HG02970 (cell line): Measurements from ENCODE around the gene APPL2.

Experiments
- ATAC-seq: cut with Tn5 transposase; IDR thresholded peaks from one replicate; pipeline ENCODE4 v1.9.1; 2021; ENCODE audit warnings: mild to moderate bottlenecking, moderate library complexity, moderate number of reproducible peaks; ENCODE audit not compliant: unreplicated experiment, low FRiP score

Gene APPL2

DNA sequence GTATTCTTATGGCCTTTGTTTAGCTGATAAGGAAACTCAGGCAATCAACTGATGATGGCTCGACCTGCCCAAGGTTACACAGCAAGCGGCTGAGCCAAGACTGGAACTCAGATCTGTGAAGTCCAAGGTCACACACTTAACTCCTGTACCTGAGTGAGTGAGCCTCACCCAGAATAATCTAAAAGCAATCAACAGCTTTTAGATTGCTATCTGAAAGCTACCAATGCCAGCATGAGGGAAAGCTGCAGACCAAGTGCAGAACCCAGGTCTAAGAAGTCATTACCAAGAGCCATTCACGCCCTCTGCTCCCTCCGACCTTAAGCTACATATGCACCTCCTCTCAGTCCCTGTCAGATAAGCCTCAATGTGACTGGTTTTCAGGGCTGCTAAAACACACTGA, 12.1 kb downstream of the APPL2 start:
- ATAC-seq = no peak

DNA sequence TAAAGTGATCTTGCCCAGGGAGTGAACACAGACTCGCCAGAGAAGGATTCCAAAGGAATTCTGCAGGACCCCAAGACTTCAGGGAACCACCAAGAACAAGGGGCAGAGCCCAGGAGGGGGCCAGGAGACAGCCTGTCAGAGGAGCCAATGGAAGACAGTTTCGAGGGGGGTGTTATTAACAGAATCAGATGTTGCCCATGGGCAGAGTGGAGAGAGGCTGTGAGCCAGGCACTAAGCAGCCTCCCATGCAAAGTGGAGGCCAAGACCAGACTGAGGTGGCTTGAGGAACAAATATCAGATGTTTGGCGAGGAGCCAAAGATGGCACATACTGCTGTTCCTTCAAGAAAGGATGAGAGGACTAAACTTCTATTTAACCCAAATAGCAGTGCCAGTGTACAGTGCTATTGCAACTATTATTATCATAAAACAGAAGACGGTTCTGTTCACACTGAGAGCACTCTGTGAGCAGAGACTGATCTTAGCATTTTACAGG, 12.6 kb downstream of the APPL2 start:
- no peak for ATAC-seq

DNA sequence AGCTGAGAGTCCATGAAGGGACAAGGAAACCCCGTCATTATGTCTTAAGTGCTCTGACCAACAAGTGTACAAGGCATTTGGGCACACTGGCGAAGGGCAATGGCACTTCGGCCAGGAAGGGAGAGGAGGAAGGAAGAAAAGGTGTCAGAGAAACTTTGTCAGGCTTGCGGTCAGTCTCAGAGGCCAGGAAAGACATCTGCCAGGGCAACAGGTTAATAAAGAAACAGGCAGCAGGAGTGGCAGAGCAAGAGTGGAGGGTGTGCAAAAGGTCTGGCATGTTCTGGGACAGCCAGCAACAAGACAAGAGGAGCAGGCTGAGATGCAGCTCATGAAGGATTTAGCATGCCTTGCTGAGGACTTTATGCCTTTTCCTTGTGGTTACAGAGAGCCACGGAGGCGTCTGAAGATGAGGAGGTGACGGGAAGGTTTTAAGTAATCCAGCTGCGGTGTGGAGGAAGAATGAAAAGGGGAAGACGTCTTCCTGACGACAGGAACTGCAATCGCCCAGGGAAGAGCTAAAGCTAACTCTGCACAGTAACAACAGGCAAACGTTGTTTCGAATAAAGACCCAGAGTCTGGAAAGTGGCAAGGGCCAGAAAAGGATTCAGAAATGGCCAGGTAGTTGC, 13.1 kb downstream of the APPL2 start:
- ATAC-seq = no peak

DNA sequence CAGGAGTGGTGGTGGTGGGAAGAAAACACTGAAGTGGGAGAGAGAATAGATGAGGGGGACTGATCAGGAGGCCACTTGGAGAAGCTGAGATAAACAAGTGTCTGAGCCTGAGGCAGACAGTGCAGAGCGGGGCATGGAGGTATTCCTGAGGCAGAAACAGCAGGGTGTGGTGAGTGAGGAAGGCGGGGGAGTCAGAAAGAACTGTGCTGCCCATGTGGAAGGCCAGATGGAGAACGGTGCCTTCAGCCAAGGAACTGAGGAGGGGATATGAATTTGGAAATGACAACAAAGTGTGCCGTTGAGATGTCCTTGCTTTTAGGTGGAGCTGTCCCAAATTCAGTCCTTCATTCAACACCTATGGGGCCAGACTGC, 13.7 kb downstream of the APPL2 start:
- no peak for ATAC-seq

DNA sequence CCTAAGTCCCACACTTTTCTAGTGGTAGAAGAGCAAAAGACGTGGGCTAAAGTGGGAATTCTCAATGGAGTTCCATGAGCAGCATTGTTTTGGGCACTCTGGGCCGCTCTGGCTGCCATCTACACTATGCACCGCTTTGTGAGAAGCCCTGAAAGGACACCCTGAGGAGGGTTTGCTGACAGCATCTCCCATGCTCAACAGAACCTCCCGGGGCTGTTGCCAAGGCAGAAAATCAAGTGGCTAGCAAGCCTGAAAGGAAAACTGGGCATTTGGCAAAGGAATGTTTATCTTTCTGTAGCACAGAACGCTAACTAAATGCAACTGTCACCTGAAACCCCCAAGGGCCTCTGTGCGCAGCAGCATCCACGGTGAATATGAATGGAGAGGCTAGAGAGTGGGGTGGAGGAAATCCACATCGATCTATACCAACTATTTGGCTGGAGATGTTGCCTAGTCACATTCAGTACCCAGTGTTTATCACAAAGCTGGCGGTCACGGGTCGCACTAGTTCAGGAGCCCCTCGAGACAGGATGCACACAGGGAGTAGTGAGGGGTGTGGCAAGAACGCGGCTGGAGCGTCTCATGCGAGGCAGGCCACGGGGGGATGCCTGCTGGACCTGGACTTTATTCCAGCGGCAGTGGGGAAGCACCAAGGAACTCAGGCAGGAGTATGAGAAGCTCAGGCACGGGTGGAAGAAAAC, 14.2 kb downstream of the APPL2 start:
- ATAC-seq = no peak

DNA sequence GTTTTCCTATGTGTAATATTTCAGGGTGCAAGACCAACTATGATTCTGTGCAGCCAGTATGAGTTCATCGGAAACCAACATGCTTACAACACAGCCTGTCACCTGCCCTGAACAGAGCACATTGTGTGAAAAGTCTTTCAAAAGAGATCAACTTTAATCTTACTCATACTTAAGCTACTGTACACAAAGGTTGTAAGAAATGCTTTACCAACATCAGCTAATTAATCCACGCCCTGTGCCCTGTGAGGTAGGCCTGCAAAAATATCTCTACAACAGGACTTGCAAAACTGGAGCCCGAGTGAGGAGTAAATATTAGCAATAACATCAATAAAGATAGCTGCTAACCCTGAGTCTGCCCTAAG, 15.1 kb downstream of the APPL2 start:
- no peak for ATAC-seq

DNA sequence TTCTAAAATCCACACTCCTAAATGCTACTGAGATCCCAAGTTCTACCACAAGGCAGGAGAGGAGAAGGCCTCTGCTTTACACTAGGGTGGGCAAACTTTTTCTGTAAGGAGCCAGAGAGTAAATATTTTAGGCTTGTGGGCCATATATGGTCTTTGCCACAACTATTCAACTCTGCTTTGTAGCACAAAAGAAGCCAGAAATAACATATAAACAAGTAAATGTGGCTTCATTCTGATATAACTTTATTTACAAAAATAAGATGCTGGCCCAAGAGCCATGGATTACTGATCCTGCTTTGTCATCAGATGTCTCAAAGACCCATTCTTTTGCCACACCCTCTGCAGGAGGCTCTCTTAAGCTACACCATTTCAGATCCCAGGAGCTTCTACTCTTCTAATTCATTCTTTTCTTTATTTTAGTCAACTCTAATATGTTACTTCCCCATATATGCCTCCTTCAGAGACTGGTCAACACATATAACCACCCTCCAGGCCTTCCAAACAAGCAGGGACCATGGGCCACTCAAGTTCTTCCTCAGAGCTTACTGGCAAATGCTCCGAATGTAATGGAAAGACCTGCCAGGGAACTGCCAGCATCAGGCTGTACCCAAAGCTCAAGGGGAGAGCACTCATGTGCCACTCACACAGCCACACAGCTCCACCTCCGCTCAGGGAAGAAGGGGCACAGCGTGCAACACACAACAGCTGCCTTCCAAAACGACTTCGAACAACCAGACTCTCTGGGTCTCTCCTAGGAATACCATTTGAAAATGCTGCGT, 15.6 kb downstream of the APPL2 start:
- ATAC-seq = no peak

DNA sequence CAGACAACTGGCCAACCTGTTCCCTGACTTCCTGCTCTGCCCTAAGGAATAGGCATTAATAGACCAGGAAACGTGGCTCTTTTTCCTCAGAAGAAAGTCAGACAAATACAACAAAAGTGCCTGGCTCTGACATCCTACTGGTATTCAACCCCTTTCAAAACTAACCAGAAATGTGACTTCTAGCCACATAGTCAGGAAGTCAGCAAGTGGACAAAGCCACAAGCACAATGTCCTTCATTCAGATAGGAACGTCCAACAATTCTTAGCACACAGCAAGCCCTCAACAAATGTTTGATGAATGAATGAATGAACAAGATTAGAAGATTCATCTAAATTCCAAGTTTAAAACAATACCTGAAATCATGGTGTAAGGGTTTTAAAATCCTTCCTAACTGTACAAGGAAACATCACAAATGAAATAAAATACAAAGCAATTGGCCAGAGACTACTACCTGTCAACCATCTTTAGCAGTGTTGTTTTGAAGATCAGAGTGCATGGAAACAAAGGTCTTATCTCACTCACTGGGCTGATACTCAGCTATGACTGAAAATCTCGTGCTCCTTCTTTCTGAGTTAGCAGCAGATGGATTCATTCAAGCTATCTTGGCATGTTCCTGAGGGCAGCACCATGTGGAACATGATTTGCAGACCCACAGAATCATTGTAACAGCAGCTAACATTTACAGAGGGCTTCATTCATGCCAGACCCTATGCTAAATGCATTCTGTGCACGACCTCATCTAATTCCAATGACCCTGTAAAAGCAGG, 16.5 kb downstream of the APPL2 start:
- no peak for ATAC-seq

DNA sequence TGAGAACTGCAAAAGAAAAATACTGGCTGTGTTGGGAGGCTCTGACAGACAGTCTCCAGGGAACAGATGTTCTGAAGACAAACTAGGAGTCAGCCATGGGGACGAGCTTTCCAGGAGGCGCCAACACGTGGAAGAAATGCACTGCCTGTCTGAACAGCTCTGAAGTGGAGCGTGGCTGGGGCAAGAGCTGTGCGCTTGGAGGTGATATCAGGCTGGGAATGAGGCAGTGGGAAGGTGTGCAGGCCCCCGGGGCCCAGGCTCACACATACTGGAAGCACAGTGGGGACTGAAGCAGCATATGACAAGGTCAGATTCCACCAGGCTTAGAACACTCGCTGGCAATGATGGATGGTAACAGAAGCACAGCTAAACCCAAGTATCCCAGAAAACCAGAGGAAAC, 17.5 kb downstream of the APPL2 start:
- no peak for ATAC-seq

DNA sequence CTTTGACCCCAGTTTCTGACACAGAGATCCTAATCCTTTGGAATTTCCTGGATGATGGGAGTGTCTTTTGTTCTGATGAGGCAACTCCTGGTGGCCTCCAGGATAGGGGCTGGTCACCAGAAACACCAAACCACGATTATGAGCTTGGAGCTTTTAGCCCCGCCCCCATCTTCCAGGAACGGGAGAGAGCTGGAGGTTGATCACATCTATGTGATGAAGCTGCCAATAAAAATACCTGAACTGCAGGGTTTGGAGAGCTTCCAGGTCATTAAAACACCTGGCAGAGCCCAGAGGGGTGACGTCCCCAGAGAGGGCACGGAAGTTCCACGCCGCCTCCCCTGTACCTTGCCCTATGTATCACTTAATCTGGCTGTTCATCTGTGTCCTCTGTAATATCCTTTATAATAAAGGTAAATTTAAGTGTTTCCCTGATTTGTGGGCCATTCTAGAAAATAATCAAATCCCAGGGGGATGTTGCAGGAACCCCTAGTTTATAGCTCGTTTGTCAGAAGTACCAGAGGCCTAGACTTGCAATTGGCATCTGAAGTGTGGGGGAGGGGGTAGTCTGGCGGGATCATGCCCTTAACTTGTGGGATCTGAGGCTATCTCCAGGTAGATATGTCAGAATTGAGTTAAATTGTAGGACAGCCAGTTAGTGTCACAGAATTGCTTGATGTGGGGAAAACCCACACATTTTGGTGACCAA, 21.2 kb downstream of the APPL2 start:
- ATAC-seq = no peak

DNA sequence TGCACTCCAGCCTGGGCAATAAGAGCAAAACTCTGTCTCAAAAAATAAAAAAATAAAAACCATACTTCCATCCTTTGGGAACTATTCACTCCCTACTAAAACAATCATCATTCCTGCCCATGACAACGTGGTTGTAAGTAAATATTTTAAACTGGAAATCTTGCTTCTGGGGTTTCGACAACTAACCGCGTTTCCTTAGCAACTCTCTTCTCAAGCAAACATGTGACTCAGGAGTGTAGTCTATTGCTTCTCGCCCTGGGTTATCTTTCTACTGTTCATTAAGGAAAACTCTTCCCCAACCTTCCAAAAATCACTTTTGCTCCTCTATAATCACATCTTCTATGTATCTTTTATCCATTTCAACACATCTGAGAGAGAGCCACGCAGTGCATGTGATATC, 21.8 kb downstream of the APPL2 start:
- ATAC-seq = no peak

DNA sequence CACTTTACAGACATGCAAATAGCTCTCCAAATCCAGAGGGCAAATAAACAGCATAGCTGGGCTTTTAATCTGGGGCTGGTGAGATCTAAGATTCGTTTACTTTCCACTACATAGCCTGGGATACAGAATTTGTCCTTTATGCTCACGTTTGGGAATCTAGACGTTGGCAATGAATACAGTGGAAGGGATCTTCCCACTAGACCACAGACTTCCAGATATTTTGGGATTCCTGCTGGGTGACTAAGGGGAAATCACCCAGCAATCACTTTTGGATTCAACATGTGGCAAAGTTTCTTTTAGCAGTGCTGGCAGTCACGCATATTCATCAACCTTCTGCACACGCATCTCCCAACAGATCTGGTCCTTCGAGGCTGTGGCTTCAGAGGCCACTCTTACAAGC, 23.5 kb downstream of the APPL2 start:
- no peak for ATAC-seq

DNA sequence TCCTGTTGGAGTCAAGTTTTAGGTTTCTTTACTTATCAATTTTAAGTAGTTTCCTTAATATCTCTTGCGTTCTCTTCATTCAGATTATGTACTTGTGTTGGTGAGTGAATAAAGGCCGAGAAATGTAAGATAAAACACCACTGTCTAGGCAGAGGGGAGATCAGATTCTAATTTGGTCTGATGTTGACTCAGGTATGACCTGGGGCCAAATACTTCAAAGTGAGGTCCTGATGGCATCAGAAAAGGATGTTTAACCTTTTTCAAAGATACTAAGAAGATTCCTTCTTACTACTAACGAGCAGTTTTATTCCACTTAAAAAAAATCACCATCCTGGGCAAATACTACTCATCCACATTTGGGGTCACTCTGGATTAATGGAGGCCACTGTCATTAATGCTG, 26.9 kb downstream of the APPL2 start:
- ATAC-seq = no peak

DNA sequence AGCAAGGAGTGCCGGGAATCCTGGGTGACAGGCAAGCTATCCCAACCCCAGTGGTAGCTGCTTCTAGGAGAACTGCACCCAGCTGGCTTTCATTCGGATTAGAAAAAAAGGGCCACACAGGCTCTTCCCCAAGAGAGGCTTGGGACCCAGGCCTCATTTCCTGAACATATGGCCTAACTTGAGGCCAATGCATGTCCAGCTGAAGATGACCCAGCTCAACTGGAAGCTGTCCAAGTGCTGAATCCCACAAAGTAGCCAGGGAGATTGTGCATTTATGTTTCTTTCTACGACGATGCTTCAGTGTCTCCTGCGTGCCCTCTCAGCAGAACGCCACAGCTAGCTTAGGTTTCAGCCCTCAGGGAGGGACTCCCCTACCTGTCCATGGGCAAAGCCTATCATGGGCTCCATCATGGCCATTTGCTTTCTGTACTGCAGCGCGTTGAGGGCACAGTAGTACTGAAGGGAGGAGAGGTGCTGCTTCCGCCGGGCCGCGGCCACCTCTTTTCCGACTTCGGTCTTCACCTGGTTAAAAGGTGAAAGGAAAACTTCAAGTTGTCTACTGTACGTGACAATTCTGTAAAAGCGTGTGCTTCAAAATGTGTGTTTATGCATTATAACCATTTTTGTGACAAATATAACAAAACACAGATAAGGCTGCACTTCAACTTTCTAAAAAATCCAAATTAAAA, 29.1 kb downstream of the APPL2 start:
- ATAC-seq = no peak

DNA sequence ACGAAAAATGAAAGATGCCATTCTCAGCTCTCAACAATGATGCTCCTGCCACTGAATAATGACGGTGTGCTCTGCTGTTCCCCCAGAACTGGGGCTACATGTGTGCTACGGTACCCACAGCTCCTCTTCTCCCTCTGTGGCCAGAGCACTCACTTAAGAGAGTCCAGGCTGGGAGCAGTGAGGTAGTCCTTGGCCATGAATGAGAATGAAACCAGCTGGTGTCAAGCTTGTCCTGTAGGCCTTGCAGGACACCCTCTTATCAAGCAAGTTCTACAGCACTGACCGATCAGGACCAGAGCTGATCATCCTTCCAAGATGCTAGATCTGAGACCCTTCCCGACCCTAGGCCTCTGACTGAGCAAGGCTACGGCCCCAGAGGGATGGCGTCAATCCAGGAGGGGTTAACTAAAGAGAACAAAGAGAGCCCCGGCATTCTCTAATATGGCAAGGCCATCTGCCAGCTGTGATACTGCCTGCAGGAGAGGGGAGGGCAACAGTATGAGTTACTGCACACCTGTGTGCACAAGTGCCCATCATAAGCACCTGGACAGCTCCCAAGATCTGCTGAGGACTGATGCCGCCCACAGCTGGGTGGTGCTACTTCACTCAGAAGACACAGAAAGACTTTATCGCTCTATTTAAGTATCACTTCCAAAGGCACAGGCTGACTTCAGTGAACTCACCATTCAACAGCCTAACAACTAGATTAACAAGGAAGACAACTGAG, 30.5 kb downstream of the APPL2 start:
- no peak for ATAC-seq

DNA sequence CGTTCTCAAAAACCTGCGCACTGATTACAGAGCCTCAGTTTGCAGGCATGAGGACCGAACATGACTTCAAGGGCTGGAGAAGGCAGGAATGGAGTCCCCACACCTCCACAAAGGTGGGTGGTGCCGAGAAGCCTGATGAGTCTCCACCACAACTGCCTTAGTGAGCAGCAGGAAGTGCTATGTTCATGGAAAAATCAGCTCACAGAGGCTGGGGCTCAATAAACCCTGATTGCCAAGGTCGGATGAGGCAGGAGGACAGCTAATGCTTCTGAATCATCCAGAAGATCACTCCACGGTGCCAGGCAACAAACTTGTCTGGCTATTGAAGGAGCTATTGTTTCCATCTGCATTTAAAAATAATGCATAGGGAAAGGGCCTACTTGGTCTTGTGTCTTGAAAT, 31.1 kb downstream of the APPL2 start:
- no peak for ATAC-seq

DNA sequence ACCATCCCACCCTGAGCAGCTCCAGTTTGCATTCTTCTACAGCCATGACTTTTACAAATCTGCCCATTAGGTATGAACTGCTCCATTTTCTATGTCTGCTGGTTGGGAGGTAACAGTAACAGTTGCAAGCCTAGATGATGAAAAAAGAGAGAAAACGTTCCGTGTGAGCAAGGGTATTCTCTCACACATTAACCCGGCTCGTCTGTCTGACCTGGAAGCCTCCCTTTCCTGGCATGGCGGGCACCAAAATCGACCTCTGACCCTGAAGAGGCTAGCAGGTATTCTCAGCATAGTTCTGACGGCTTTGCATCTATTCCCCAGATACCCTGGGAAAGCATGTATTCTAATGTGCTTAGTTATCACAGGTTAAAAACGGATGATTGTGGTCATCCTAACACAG, 31.8 kb downstream of the APPL2 start:
- no peak for ATAC-seq

DNA sequence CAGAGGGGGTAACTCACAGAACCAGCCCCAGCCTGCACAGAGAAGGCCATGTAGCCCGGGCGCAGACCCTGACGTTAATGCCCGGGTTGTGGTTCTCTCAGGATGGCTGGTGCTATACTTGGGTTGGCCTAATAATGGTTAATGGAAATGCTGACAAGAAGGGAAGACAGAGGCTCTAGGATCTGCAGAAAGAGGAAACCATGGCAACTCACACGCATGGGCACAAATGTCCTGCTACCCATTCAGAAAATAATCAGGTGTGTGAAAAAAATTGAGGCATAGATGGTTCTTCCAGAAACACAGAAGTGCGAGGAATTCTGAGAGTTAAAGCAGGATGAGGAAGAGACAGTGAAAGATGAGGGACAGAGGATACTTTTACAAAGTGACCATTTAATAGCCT, 33.8 kb downstream of the APPL2 start:
- no peak for ATAC-seq

DNA sequence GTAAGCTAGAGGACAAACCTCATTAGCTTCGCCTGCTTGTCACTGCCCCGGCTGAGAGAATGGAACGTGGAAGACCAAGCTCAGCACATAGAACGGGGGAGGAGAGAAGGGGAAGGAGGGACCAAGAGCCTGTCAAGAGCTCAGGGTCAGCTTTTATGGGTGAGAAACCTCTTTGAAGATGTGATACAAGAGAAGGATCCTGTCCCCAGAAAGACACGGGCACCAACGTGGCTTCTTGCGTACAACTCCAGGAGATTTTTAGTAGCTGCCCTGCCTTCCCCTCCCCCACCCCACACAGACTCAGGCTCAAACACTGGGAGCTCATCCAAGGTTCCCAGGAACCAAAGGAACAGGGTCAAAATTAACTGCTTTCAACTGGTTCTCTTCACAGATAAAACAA, 34.7 kb downstream of the APPL2 start:
- ATAC-seq = no peak
